Ovary (tissue), 9 donors: Measurements from ENCODE around the gene VEGFB. TPM values are rescaled to one million over a fixed set of nuclear protein-coding genes. Genes with fewer than 3 reads are reported as not detected.

ENCODE experiments used
- DNase-seq, 5 donors: peaks; one replicate each; pipeline ENCODE4 v3.0.0-alpha.2; 2019 to 2020
- H3K27ac ChIP-seq, 2 donors: fragments of 200-600 bp; one replicate each; pipeline versions ENCODE4 v1.5.1 to v1.8.0; 2019 to 2022
- H3K27me3 ChIP-seq: fragments of 200-600 bp; one replicate; pipeline ENCODE4 v1.8.0; 2022
- H3K36me3 ChIP-seq: fragments of 200-600 bp; sonication (generic); one replicate; pipeline ENCODE4 v1.5.1; 2019
- H3K4me1 ChIP-seq: one replicate; pipeline ENCODE4 v1.8.1; 2013; ENCODE audit warnings: mild to moderate bottlenecking, moderate library complexity; ENCODE audit not compliant: insufficient read depth
- H3K4me3 ChIP-seq: fragments of 200-600 bp; sonication (generic); one replicate; pipeline ENCODE4 v1.5.1; 2017
- H3K9me3 ChIP-seq, 2 donors: fragments of 200-600 bp in 1 of 2; sonication (generic) in 1 of 2; one replicate each; pipeline versions ENCODE4 v1.5.1 to v1.8.1; 2013 to 2019; ENCODE audit warnings: mild to moderate bottlenecking in 1 of 2, moderate library complexity in 1 of 2
- EP300 ChIP-seq: sonication (generic); formaldehyde crosslinking; IDR thresholded peaks from one replicate; pipeline ENCODE4 v1.6.1; 2017; ENCODE audit warnings: antibody characterized with exemption
- POLR2A ChIP-seq: fragments of 450-650 bp; IDR thresholded peaks from one replicate; pipeline ENCODE4 v1.6.1; 2017; ENCODE audit warnings: antibody characterized with exemption, mild to moderate bottlenecking, moderate library complexity
- WGBS, 3 donors: extraction: QIAGEN DNeasy Blood & Tissue Kit in 1 of 3; methylation state at CpG; one replicate each; pipeline versions ENCODE4 v1.1.5 to v1.1.7; 2013 to 2017; 5-methylcytosine and 5-hydroxymethylcytosine counted together
- intact Hi-C, 4 donors: fragments of 100-400 bp; cut with DNase I; formaldehyde crosslinking; loops; one replicate each; pipeline versions ENCODE4 v1.11.0 to v1.15.1; 2022 to 2023
- polyA plus RNA-seq, 2 donors: library from polyadenylated mRNA; stranded (reverse); fragments of 200-250 nt in 1 of 2; fragments of 350-450 nt in 1 of 2; fragmentation: Illumina TruSeq in 1 of 2; extraction: RNeasy Lipid Tissue Mini Kit (QIAGEN cat#74804) in 1 of 2; gene quantifications; one replicate each; pipeline ENCODE4 v1.2.3, GENCODE V29; 2013 to 2014
- total RNA-seq, 7 donors: library from RNA; depleted of rRNA in 2 of 7; stranded (reverse); fragments of >200 nt in 2 of 7; fragmentation: NEBNext Ultra II Directional in 3 of 7; extraction: Animal tissue kit (Norgen Biotek cat#: 25700) in 3 of 7; gene quantifications; one replicate each; pipeline versions ENCODE4 v1.1.0 to v1.2.4, GENCODE V29; 2016 to 2023
- TF ChIP-seq, protein P1 (sequence below), 3 donors: fragments of 450-650 bp in 2 of 3; fragments of 200-600 bp in 1 of 3; IDR thresholded peaks; one replicate each; pipeline versions ENCODE4 v1.5.1 to v1.8.0; 2016 to 2022; ENCODE audit warnings: antibody characterized with exemption in 3 of 3, mild to moderate bottlenecking in 1 of 3
- donor health status: DM: no; HTN: no; CAD: no; lungs with moderate emphysema.
- donor health status: DM: no; HTN: no; CAD: no.
- donor health status: Bipolar disorder and iron deficiency.
- donor health status: DM: yes; HTN: yes; CAD: no.
- donor health status: DM: no; HTN: no; CAD: no.
- donor health status: DM: yes; HTN: yes; CAD: no.

VEGFB gene
- total and polyA plus RNA-seq, 9 donors: 27.4 to 164 (median 124) TPM

DNA sequence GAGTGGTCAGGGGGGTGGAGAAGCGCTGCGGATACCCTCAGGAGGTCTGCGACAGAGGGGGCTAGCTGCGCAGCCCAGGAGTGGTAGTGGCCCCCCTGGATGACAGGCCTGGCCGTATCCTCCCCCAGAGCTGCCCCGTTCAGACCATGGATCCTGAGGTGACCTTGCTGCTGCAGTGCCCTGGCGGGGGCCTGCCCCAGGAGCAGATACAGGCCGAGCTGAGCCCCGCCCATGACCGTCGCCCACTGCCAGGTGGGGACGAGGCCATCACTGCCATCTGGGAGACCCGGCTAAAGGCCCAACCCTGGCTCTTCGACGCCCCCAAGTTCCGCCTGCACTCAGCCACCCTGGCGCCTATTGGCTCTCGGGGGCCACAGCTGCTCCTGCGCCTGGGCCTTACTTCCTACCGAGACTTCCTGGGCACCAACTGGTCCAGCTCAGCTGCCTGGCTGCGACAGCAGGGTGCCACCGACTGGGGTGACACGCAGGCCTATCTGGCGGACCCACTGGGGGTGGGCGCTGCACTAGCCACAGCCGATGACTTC is 7.8 kb upstream of the VEGFB start:
- intact Hi-C loops: no loop called here
- WGBS, 3 donors: 10 to 21% (median 12%) methylated on average over 23 to 26 of the region's 26 CpGs
- Histone ChIP-seq H3K4me1 (peaks cover 24% of the 10 kb centered on the region), H3K36me3 (no peaks in the 10 kb centered on the region), H3K9me3 (no peaks in the 10 kb centered on the region), H3K4me3 (peak overlapping the region; percentile 64), H3K27ac (peak overlapping the region; percentile 6 to 62), H3K27me3 (no peaks in the 10 kb centered on the region)
- peak in 2 of 5 donors; percentile 55 for DNase-seq
- TF ChIP-seq, protein P1, sequence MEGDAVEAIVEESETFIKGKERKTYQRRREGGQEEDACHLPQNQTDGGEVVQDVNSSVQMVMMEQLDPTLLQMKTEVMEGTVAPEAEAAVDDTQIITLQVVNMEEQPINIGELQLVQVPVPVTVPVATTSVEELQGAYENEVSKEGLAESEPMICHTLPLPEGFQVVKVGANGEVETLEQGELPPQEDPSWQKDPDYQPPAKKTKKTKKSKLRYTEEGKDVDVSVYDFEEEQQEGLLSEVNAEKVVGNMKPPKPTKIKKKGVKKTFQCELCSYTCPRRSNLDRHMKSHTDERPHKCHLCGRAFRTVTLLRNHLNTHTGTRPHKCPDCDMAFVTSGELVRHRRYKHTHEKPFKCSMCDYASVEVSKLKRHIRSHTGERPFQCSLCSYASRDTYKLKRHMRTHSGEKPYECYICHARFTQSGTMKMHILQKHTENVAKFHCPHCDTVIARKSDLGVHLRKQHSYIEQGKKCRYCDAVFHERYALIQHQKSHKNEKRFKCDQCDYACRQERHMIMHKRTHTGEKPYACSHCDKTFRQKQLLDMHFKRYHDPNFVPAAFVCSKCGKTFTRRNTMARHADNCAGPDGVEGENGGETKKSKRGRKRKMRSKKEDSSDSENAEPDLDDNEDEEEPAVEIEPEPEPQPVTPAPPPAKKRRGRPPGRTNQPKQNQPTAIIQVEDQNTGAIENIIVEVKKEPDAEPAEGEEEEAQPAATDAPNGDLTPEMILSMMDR (IDR thresholded peaks at IDR 0.05): peak in 1 of 3 donors; percentile 7
- no peak for TF ChIP-seq EP300

DNA sequence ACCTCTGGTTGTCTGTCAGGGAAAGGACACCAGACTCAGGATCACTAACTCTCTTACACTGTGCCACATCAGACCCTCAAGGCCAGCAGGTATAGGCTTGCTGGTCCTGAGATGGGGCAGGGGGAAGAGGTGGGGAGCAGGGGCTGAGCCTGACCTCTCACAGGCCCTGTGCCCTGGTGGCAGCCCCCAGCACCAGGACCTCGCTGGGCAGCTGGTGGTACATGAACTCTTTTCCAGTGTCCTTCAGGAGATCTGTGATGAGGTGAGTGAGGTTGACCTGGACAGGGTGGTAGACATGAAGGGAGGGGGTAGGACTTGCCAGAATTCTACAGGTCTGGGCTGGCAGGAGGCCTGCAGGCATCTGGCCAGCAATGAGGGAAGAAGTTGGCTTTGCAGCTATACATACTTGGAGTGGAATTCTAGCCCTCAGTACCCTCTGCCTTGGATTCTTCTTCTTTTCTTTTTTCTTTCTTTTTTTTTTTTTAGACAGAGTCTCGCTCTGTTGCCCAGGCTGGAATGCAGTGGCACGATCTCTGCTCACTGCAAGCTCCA is 6.9 kb upstream of the VEGFB start:
- Histone ChIP-seq H3K27me3 (no peaks in the 10 kb centered on the region), H3K9me3 (no peaks in the 10 kb centered on the region), H3K4me3 (no peak overlapping the region), H3K36me3 (no peaks in the 10 kb centered on the region), H3K27ac (peak overlapping the region in 1 of 2 donors; percentile 62), H3K4me1 (peaks cover 25% of the 10 kb centered on the region)
- peak in 2 of 5 donors; percentile 24 to 30 for DNase-seq
- TF ChIP-seq, protein P1 (IDR thresholded peaks at IDR 0.05): no peak
- TF ChIP-seq POLR2A (no peak), EP300 (no peak)
- intact Hi-C loops: no loop called here
- 75 to 83% (median 76%) methylated on average over 3 of the region's 3 CpGs for WGBS, 3 donors

DNA sequence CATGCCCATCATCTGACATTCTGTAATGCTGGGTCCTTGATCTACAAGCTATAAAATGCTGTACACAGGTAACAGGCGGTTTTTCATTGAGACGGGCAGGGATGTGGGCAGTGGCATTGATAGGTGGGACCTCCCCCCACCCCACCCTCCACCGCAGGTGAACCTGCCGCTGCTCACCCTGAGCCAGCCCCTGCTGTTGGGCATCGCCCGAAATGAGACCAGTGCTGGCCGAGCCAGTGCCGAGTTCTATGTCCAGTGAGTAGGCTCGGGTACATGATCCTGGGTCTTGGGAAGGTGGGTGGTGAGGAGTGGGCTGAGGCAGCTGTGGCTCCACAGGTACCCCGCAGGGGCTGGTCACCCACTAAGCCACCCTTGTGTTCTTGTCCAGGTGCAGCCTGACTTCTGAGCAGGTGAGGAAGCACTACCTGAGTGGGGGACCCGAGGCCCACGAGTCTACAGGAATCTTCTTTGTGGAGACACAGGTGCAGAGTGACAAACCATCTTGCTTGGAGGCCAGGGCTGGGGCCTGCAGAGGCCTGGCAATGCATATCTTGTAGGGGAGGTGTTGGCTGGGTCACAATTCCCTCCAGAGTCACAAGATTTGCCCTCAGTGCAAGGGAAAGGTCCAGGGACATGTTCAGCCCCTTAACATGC is 5.2 kb upstream of the VEGFB start:
- Histone ChIP-seq H3K4me1 (peaks cover 29% of the 10 kb centered on the region), H3K9me3 (no peaks in the 10 kb centered on the region), H3K36me3 (no peaks in the 10 kb centered on the region), H3K27me3 (no peaks in the 10 kb centered on the region), H3K4me3 (no peak overlapping the region), H3K27ac (no peak overlapping the region)
- TF ChIP-seq, protein P1 (IDR thresholded peaks at IDR 0.05): no peak
- TF ChIP-seq EP300 (no peak), POLR2A (no peak)
- intact Hi-C loops: no loop called here
- 80 to 92% (median 83%) methylated on average over 10 to 12 of the region's 12 CpGs for WGBS, 3 donors
- peak in 3 of 5 donors; percentile 31 to 43 (median 41) for DNase-seq

DNA sequence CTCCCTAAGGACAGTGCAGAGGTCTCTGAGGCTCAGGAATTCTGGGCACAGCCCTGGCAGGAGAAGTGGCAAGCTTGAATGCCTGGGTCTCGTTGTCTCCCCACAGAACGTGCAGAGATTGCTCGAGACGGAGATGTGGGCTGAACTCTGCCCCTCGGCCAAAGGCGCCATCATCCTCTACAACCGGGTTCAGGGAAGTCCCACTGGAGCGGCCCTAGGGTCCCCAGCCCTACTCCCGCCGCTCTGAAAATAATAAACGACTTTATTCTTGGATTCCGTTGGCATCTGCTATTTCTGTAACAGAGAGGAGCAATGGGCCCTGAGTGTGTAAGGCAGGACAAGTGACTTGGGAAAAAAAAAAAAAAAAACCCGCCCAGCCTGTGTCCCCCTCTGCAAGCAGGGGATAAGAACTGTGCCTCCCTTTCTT is 4.6 kb upstream of the VEGFB start:
- peaks cover 29% of the 10 kb centered on the region for H3K4me1 ChIP-seq
- peak overlapping the region; percentile 52 for H3K4me3 ChIP-seq
- H3K36me3 ChIP-seq: no peaks in the 10 kb centered on the region
- 19 to 30% (median 25%) methylated on average over 13 of the region's 13 CpGs for WGBS, 3 donors
- peak overlapping the region; percentile 91 to 93 for H3K27ac ChIP-seq
- DNase-seq: peak in 2 of 5 donors; percentile 33 to 48
- TF ChIP-seq EP300 (no peak), POLR2A (no peak)
- TF ChIP-seq, protein P1 (IDR thresholded peaks at IDR 0.05): no peak
- intact Hi-C loops: no loop called here
- no peaks in the 10 kb centered on the region for H3K9me3 ChIP-seq
- H3K27me3 ChIP-seq: no peaks in the 10 kb centered on the region
